ENCODE measurements around the gene PTPRN. TPM values are rescaled to one million over a fixed set of nuclear protein-coding genes. Genes with fewer than 3 reads are reported as not detected.

PTPRN gene
- total and polyA plus RNA-seq, 2 of the 4 experiments (the other 2 are of a cell fraction) = 5.2 to 22.0 TPM

GRCh38 chr2:219269362-219270054 is 39.7 kb downstream of the PTPRN start:
- Histone ChIP-seq H3K9me1 (ENCODE audit: insufficient read depth, low read length) (peaks cover 9% of the 10 kb centered on the region), H2BK5ac (ENCODE audit: low read depth, low read length, poor library complexity, severe bottlenecking) (no peak overlapping the region), H4K91ac (ENCODE audit: insufficient read depth, low read depth, low read length) (no peak overlapping the region), H2BK20ac (ENCODE audit: low read depth, low read length) (no peak overlapping the region), H3K79me1 (ENCODE audit: low read depth in 1 of 2, low read length in 2 of 2) (no peaks in the 10 kb centered on the region), H3K56ac (ENCODE audit: extremely low read depth, insufficient read depth, low read length) (no peak overlapping the region), H2BK15ac (ENCODE audit: low read depth, low read length) (no peak overlapping the region), H3K4me3 (ENCODE audit: insufficient read depth, low read depth, low read length) (no peak overlapping the region), H4K5ac (ENCODE audit: low read depth, low read length) (no peak overlapping the region), H3K27me3 (ENCODE audit: control insufficient read depth, insufficient read depth, low read length) (peaks cover 27% of the 10 kb centered on the region), H3K4me2 (ENCODE audit: low read depth, low read length) (no peak overlapping the region), H3K4ac (ENCODE audit: low read depth, low read length) (no peak overlapping the region), H4K20me1 (ENCODE audit: insufficient read depth, low read length) (no peaks in the 10 kb centered on the region), H4K8ac (ENCODE audit: low read depth in 2 of 2, low read length in 2 of 2) (no peak overlapping the region), H3K4me1 (ENCODE audit: control insufficient read depth, insufficient read depth, low read length) (peaks cover 10% of the 10 kb centered on the region), H2BK120ac (ENCODE audit: low read depth, low read length) (no peak overlapping the region), H3K18ac (ENCODE audit: low read depth, low read length) (no peak overlapping the region), H3K23ac (ENCODE audit: low read depth, low read length) (no peak overlapping the region), H3K36me3 (ENCODE audit: control insufficient read depth, insufficient read depth, low read length) (no peaks in the 10 kb centered on the region), H2AK9ac (replicated peaks; ENCODE audit: low read depth, low read length, poor library complexity) (no peak overlapping the region), H3K9ac (ENCODE audit: low read depth, low read length) (no peak overlapping the region), H3K14ac (replicated peaks; ENCODE audit: low read depth, low read length) (no peak overlapping the region), H2AFZ (replicated peaks; ENCODE audit: low read length, poor library complexity) (no peak overlapping the region), H2AK5ac (ENCODE audit: low read depth, low read length) (no peak overlapping the region), H3K27ac (ENCODE audit: insufficient read depth, low read length) (no peak overlapping the region), H3K9me3 (ENCODE audit: control insufficient read depth, insufficient read depth, low read length) (no peaks in the 10 kb centered on the region)
- 33% methylated on average over 2 of the region's 8 CpGs; no CpG with 5 or more reads in 1 of the 2 experiments for WGBS, 2 experiments (ENCODE audit: extremely low coverage in 2 of 2, insufficient read length in 1 of 2)
- TF ChIP-seq BHLHE40 (IDR thresholded peaks at IDR 0.05; ENCODE audit: low read depth, low read length) (no peak), RCOR1 (IDR thresholded peaks at IDR 0.05; ENCODE audit: insufficient replicate concordance, low read length) (no peak), CHD1 (IDR thresholded peaks at IDR 0.05; ENCODE audit: low read depth, low read length) (no peak), POLR2A (IDR thresholded peaks at IDR 0.05; ENCODE audit: low read depth, low read length) (no peak), SMC3 (IDR thresholded peaks at IDR 0.05; ENCODE audit: low read depth, low read length) (no peak)
- intact Hi-C loops (cut with micrococcal nuclease) = no loop called here
- POLR2A ChIA-PET (ENCODE audit: unreplicated experiment) = no interaction called here
- DNase-seq (no peak), ATAC-seq (ENCODE audit: low read depth) (no peak; the same call in 1 of the 2 replicates)
- CTCF ChIA-PET = interaction anchor here (1.5 kb wide), 1 partner anchor 9 kb away, joined by 3 read pairs; the partner anchor contains the start of gene DNAJB2
- in situ Hi-C loops (cut with MboI; ENCODE audit: low sequenced_read_pairs) = no loop called here
- BruUV-seq (replicated peaks) = no TSS peak
- dilution Hi-C loops (cut with HindIII; ENCODE audit: low sequenced_read_pairs, unreplicated experiment) = no loop called here
